HepG2 (cell line): ENCODE measurements around the gene CNR1. TPM values are rescaled to one million over a fixed set of nuclear protein-coding genes. Genes with fewer than 3 reads are reported as not detected.

ENCODE experiments used
- AKAP8 ChIP-seq: sonication (generic); formaldehyde crosslinking; IDR thresholded peaks from 2 replicates; pipeline ENCODE4 v1.5.1; 2020; ENCODE audit warnings: mild to moderate bottlenecking, missing genetic modification reagents
- DBP ChIP-seq: sonication (generic); formaldehyde crosslinking; IDR thresholded peaks from 2 replicates; pipeline ENCODE4 v1.4.0; 2020; ENCODE audit warnings: missing genetic modification reagents; ENCODE audit errors: not compliant biosample characterization
- HOXA7 ChIP-seq: sonication (generic); formaldehyde crosslinking; IDR thresholded peaks from 2 replicates; pipeline ENCODE4 v1.8.1; 2022; ENCODE audit warnings: mild to moderate bottlenecking, missing genetic modification reagents, moderate library complexity
- KAT8 ChIP-seq: IDR thresholded peaks from 2 replicates; pipeline ENCODE4 v1.6.1; 2016; ENCODE audit warnings: missing genetic modification reagents, missing compliant biosample characterization
- KLF13 ChIP-seq: sonication (generic); formaldehyde crosslinking; IDR thresholded peaks from 2 replicates; pipeline ENCODE4 v1.4.0; 2020; ENCODE audit warnings: mild to moderate bottlenecking, missing genetic modification reagents
- NPAS2 ChIP-seq: sonication (generic); formaldehyde crosslinking; IDR thresholded peaks from 2 replicates; pipeline ENCODE4 v1.8.0; 2022; ENCODE audit warnings: mild to moderate bottlenecking, missing genetic modification reagents, borderline replicate concordance
- POLR2A ChIP-seq, 2 experiments: IDR thresholded peaks; 2 replicates each; pipeline ENCODE4 v1.6.1; 2011; ENCODE audit warnings: low read depth in 2 of 2, low read length in 2 of 2, mild to moderate bottlenecking in 1 of 2, moderate library complexity in 1 of 2; ENCODE audit not compliant: insufficient read depth in 1 of 2
- PRDM15 ChIP-seq: sonication (generic); formaldehyde crosslinking; IDR thresholded peaks from 2 replicates; pipeline ENCODE4 v1.4.0; 2020; ENCODE audit warnings: missing genetic modification reagents
- RARA ChIP-seq: IDR thresholded peaks from 2 replicates; pipeline ENCODE4 v1.6.1; 2016; ENCODE audit warnings: missing genetic modification reagents, missing compliant biosample characterization
- RARG ChIP-seq: sonication (generic); formaldehyde crosslinking; IDR thresholded peaks from 2 replicates; pipeline ENCODE4 v1.4.0; 2020; ENCODE audit warnings: low read depth, mild to moderate bottlenecking, missing genetic modification reagents
- SOX13 ChIP-seq, 3 experiments: fragments of 450-650 bp in 1 of 3; sonication (generic) in 1 of 3; formaldehyde crosslinking in 1 of 3; IDR thresholded peaks in 2 of 3; conservative IDR thresholded peaks in 1 of 3; 2 replicates each; pipeline versions ENCODE4 v1.5.0 to v1.6.1; 2016 to 2020; ENCODE audit warnings: antibody characterized with exemption in 1 of 3, mild to moderate bottlenecking in 1 of 3, missing compliant biosample characterization in 1 of 3, missing genetic modification reagents in 1 of 3, moderate library complexity in 1 of 3
- TEAD2 ChIP-seq: sonication (generic); formaldehyde crosslinking; IDR thresholded peaks from 2 replicates; pipeline ENCODE4 v1.9.0; 2021; ENCODE audit warnings: missing genetic modification reagents
- ZBTB1 ChIP-seq: sonication (generic); formaldehyde crosslinking; IDR thresholded peaks from 2 replicates; pipeline ENCODE4 v1.4.0; 2020; ENCODE audit warnings: missing genetic modification reagents, borderline replicate concordance
- ZBTB14 ChIP-seq: sonication (generic); formaldehyde crosslinking; IDR thresholded peaks from 2 replicates; pipeline ENCODE4 v1.4.0; 2020; ENCODE audit warnings: missing genetic modification reagents
- ZKSCAN5 ChIP-seq: sonication (generic); formaldehyde crosslinking; IDR thresholded peaks from 2 replicates; pipeline ENCODE4 v1.5.1; 2020; ENCODE audit warnings: mild to moderate bottlenecking, missing genetic modification reagents
- ZNF609 ChIP-seq: sonication (generic); formaldehyde crosslinking; IDR thresholded peaks from 2 replicates; pipeline ENCODE4 v1.4.0; 2020; ENCODE audit warnings: mild to moderate bottlenecking, missing genetic modification reagents, borderline replicate concordance
- ZSCAN20 ChIP-seq: sonication (generic); formaldehyde crosslinking; IDR thresholded peaks from 2 replicates; pipeline ENCODE4 v1.4.0; 2020; ENCODE audit warnings: missing genetic modification reagents, mild to moderate bottlenecking, borderline replicate concordance
- polyA plus RNA-seq, 8 experiments: library from polyadenylated mRNA; depleted of rRNA in 3 of 8; stranded (reverse) in 7 of 8; unstranded in 1 of 8; fragments of >200 nt; fragmentation: Illumina TruSeq in 4 of 8; extraction: Trizol in 4 of 8; gene quantifications; 2 replicates each; pipeline versions ENCODE4 v1.2.1 to v1.2.3, GENCODE V29; 2011 to 2016; ENCODE audit warnings: low read depth in 4 of 8, missing spikeins in 1 of 8, mixed read lengths in 1 of 8; ENCODE audit not compliant: insufficient read depth in 1 of 8
- total RNA-seq, 5 experiments: library from RNA; depleted of rRNA; stranded (reverse); fragments of >200 nt; fragmentation: Illumina TruSeq; extraction: Trizol; gene quantifications; 2 replicates each; pipeline ENCODE4 v1.2.3, GENCODE V29; 2016; ENCODE audit warnings: low read depth in 1 of 5

CNR1 gene
- total and polyA plus RNA-seq, 2 of the 13 experiments (the other 11 are each of a cell fraction or from before 2014, with no cell fraction given): not detected

GRCh38 chr6:88177961-88178464 is 11.9 kb upstream of the CNR1 start (continued):
- TF ChIP-seq PRDM15 (CRISPR knock-in tag) (no peak), ZSCAN20 (no peak), ZBTB14 (no peak), ZNF609 (CRISPR knock-in tag) (no peak), NPAS2 (CRISPR knock-in tag) (no peak), POLR2A (IDR thresholded peaks at IDR 0.05; ENCODE audit: insufficient read depth in 1 of 2, low read depth in 2 of 2, low read length in 2 of 2) (no peak), DBP (CRISPR knock-in tag) (no peak), KAT8 (CRISPR knock-in tag) (no peak), ZKSCAN5 (CRISPR knock-in tag) (no peak), HOXA7 (CRISPR knock-in tag) (no peak), SOX13 (IDR thresholded peaks at IDR 0.05) (no peak), SOX13 (CRISPR knock-in tag; conservative IDR thresholded peaks at IDR 0.05 in 1 of 2, IDR thresholded peaks at IDR 0.05 in 1 of 2) (peak in 1 of 2 experiments; percentile 23; a peak in 1 of 4 replicates), RARA (CRISPR knock-in tag) (peak; percentile 48), AKAP8 (CRISPR knock-in tag) (no peak), TEAD2 (CRISPR knock-in tag) (no peak), ZBTB1 (no peak), KLF13 (CRISPR knock-in tag) (no peak), RARG (CRISPR knock-in tag) (no peak)
